ENCODE results near the gene ATF7.

ATF7 gene

GRCh38 chr12:53523131-53523530 is 103.1 kb downstream of the ATF7 start:
- TF ChIP-seq MAX (IDR thresholded peaks at IDR 0.05; ENCODE audit: low read depth, low read length) (no peak), MYC (IDR thresholded peaks at IDR 0.05; ENCODE audit: low read depth, low read length) (no peak)
- H3K4me3 ChIP-seq (ENCODE audit: low read depth, low read length): no peak overlapping the region
- DNase-seq (ENCODE audit: low read depth): no peak

- H3K4me3 ChIP-seq (ENCODE audit: low read depth, low read length): no peak overlapping the region
- DNase-seq (ENCODE audit: low read depth): no peak
- TF ChIP-seq CTCF (IDR thresholded peaks at IDR 0.05; ENCODE audit: low read depth, low read length) (no peak), POLR2A (IDR thresholded peaks at IDR 0.05; ENCODE audit: extremely low read depth, insufficient read length) (no peak), MYC (IDR thresholded peaks at IDR 0.05; ENCODE audit: low read depth, low read length) (no peak), MAX (IDR thresholded peaks at IDR 0.05; ENCODE audit: low read depth, low read length) (no peak)
Observed at GRCh38 chr12:53518381-53518780, 107.8 kb downstream of the ATF7 start.

- no peak overlapping the region for H3K4me3 ChIP-seq (ENCODE audit: low read depth, low read length)
- TF ChIP-seq POLR2A (IDR thresholded peaks at IDR 0.05; ENCODE audit: extremely low read depth, insufficient read length) (no peak), MYC (IDR thresholded peaks at IDR 0.05; ENCODE audit: low read depth, low read length) (no peak), MAX (IDR thresholded peaks at IDR 0.05; ENCODE audit: low read depth, low read length) (no peak), CTCF (IDR thresholded peaks at IDR 0.05; ENCODE audit: low read depth, low read length) (no peak)
- no peak for DNase-seq (ENCODE audit: low read depth)
Observed at GRCh38 chr12:53516758-53517455, 109.3 kb downstream of the ATF7 start.

- no peak for TF ChIP-seq CTCF (IDR thresholded peaks at IDR 0.05; ENCODE audit: low read depth, low read length)
- no peak for TF ChIP-seq MYC (IDR thresholded peaks at IDR 0.05; ENCODE audit: low read depth, low read length)
- no peak for TF ChIP-seq POLR2A (IDR thresholded peaks at IDR 0.05; ENCODE audit: extremely low read depth, insufficient read length)
- no peak for TF ChIP-seq MAX (IDR thresholded peaks at IDR 0.05; ENCODE audit: low read depth, low read length)
- H3K4me3 ChIP-seq (ENCODE audit: low read depth, low read length): no peak overlapping the region
- DNase-seq (ENCODE audit: low read depth): no peak
Observed at GRCh38 chr12:53515291-53515680, 110.9 kb downstream of the ATF7 start.

- H3K4me3 ChIP-seq (ENCODE audit: low read depth, low read length): no peak overlapping the region
- TF ChIP-seq POLR2A (IDR thresholded peaks at IDR 0.05; ENCODE audit: extremely low read depth, insufficient read length) (no peak), CTCF (IDR thresholded peaks at IDR 0.05; ENCODE audit: low read depth, low read length) (no peak), MYC (IDR thresholded peaks at IDR 0.05; ENCODE audit: low read depth, low read length) (no peak), MAX (IDR thresholded peaks at IDR 0.05; ENCODE audit: low read depth, low read length) (no peak)
- no peak for DNase-seq (ENCODE audit: low read depth)
Observed at GRCh38 chr12:53514628-53515290, 111.4 kb downstream of the ATF7 start.

GRCh38 chr12:53513712-53514410 is 112.3 kb downstream of the ATF7 start:
- DNase-seq (ENCODE audit: low read depth): no peak
- H3K4me3 ChIP-seq (ENCODE audit: low read depth, low read length): no peak overlapping the region
- TF ChIP-seq MYC (IDR thresholded peaks at IDR 0.05; ENCODE audit: low read depth, low read length) (no peak), CTCF (IDR thresholded peaks at IDR 0.05; ENCODE audit: low read depth, low read length) (no peak)
